Activated CD8-positive, alpha-beta T cell treated with anti-CD3 and anti-CD28 coated beads for 36 hours (primary cell): Measurements from ENCODE around the gene ZDHHC18. TPM values are rescaled to one million over a fixed set of nuclear protein-coding genes. Genes with fewer than 3 reads are reported as not detected.
"Not testable (repeated sequence)": the region's sequence is repeated elsewhere in the genome, so short reads cannot be mapped to it uniquely, and the experiment has no call there.

Experiments used
- ATAC-seq: fragments of 200-7000 bp; cut with Tn5 transposase; one replicate; pipeline ENCODE4 v1.10.0; 2021; ENCODE audit warnings: mild to moderate bottlenecking, moderate library complexity
- CTCF ChIA-PET: fragments of 350-600 bp; sonication (Branson Sonifier 250); formaldehyde crosslinking; loops from one replicate; lab custom pipeline; 2021; ENCODE audit warnings: antibody characterized with exemption; lab: Charles Lee
- POLR2A ChIA-PET: fragments of 350-600 bp; sonication (Branson Sonifier 250); formaldehyde crosslinking; loops from one replicate; lab custom pipeline; 2021; ENCODE audit warnings: antibody characterized with exemption; lab: Charles Lee
- DNase-seq: peaks from one replicate; pipeline ENCODE4 v3.0.0-alpha.2; 2020
- H3K27ac Mint-ChIP-seq: one replicate; pipeline ENCODE4 v1.8.0; 2021; ENCODE audit warnings: mild to moderate bottlenecking, mixed read lengths
- H3K27me3 Mint-ChIP-seq: one replicate; pipeline ENCODE4 v1.8.0; 2021; ENCODE audit warnings: mixed read lengths
- H3K36me3 Mint-ChIP-seq: one replicate; pipeline ENCODE4 v1.8.0; 2021; ENCODE audit warnings: low read depth, mixed read lengths
- H3K4me1 Mint-ChIP-seq: one replicate; pipeline ENCODE4 v1.8.0; 2021; ENCODE audit warnings: low read depth, mixed read lengths
- H3K4me3 Mint-ChIP-seq: one replicate; pipeline ENCODE4 v1.8.0; 2021; ENCODE audit warnings: mild to moderate bottlenecking, moderate library complexity, mixed read lengths
- H3K9me3 Mint-ChIP-seq: one replicate; pipeline ENCODE4 v1.8.0; 2021; ENCODE audit warnings: mixed read lengths
- intact Hi-C: fragments of 100-400 bp; cut with micrococcal nuclease; formaldehyde crosslinking; loops from one replicate; pipeline ENCODE4 v1.10.0; 2022
- total RNA-seq, 2 experiments: library from RNA; stranded (reverse); gene quantifications; one replicate each; pipeline ENCODE4 v1.2.3, GENCODE V29; 2021
- TF ChIP-seq, protein P1 (sequence below): fragments of 200-600 bp; IDR thresholded peaks from one replicate; pipeline ENCODE4 v1.8.0; 2022; ENCODE audit warnings: antibody characterized with exemption, mild to moderate bottlenecking

Gene ZDHHC18
- total RNA-seq, 2 experiments from 2014 or later: 55.0 to 61.3 TPM

DNA sequence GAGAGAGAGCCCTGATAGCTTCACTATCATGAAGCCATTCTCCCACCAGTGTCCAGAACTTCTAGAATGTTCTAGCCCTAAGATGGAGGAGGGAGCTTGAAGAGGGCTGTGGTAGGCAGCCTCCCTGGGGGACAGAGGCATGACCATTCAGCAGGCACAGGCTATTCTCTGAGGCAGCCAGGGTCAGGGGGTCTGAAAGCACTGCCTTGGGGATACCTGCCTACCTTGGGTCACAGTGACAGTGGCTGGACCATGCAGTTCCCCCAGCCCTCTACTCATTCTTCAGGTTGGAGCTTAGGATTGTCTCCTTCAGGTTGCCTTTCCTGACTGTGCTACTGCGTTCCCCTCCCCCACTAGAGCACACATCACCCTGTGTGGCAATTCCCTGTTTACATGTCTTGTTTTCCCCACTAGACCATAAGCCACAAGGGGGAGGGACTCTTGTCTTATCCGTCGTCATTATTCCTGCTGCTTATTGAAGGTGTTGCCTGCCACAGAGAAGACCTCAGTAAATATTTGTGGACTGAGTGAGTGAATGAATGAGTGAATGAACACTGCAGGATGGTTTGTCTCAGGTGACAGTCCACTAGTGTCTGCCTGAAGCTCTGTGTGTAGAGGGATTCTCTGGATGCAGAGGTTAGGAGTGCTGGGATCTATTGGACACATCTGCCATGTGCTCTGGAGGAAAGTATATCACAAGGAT, 5.2 kb downstream of the ZDHHC18 start:
- Mint-ChIP-seq H3K4me1 (peaks cover 68% of the 10 kb centered on the region), H3K36me3 (peaks cover 77% of the 10 kb centered on the region), H3K27ac (peak overlapping the region; percentile 98), H3K27me3 (no peaks in the 10 kb centered on the region), H3K9me3 (no peaks in the 10 kb centered on the region), H3K4me3 (no peak overlapping the region)
- TF ChIP-seq, protein P1, sequence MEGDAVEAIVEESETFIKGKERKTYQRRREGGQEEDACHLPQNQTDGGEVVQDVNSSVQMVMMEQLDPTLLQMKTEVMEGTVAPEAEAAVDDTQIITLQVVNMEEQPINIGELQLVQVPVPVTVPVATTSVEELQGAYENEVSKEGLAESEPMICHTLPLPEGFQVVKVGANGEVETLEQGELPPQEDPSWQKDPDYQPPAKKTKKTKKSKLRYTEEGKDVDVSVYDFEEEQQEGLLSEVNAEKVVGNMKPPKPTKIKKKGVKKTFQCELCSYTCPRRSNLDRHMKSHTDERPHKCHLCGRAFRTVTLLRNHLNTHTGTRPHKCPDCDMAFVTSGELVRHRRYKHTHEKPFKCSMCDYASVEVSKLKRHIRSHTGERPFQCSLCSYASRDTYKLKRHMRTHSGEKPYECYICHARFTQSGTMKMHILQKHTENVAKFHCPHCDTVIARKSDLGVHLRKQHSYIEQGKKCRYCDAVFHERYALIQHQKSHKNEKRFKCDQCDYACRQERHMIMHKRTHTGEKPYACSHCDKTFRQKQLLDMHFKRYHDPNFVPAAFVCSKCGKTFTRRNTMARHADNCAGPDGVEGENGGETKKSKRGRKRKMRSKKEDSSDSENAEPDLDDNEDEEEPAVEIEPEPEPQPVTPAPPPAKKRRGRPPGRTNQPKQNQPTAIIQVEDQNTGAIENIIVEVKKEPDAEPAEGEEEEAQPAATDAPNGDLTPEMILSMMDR: no peak
- CTCF ChIA-PET: interaction anchor here (0.9 to 4.3 kb wide), 11 partner anchors 8 to 232 kb away, joined by 3 to 36 read pairs (median 8); partner anchors contain the start of gene PIGV
- ATAC-seq (no peak), DNase-seq (no peak)
- POLR2A ChIA-PET: interaction anchor here (0.8 to 3.8 kb wide), 10 partner anchors 8 to 270 kb away, joined by 3 to 18 read pairs (median 4); partner anchors contain the start of gene PIGV
- intact Hi-C loops: no loop called here

DNA sequence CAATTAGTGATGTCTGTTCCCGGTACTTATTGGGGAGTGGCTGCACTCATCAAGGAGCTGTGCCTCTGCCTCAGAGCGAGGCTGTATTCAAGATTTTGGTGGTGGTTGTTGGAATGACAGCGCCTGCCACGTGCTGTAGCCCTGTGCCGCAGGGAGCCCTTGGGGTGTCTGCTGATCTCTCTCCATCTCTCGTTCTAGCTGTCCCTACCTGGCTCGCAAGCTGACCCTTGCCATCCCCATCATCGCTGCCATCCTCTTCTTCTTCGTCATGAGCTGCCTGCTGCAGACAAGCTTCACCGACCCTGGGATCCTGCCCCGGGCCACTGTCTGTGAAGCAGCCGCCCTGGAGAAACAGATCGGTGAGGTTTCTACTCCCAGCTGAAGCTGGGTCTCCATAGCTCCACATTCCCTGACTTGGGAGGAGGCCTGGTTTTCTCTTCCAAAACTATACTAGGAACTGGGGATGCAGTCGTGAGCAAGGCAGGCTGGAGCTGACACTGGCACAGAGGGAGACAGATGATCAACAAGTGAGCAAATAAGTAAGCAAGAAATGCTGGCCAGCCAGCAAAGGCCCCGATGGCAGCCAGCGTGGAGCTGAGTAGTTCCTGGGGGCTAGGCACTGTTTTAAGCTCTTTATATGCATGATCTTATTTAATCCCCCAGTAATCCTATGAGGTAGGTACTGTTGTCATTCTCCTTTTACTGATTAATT, 5.9 kb downstream of the ZDHHC18 start:
- peaks cover 68% of the 10 kb centered on the region for H3K4me1 Mint-ChIP-seq
- ATAC-seq: no peak
- H3K27me3 Mint-ChIP-seq: no peaks in the 10 kb centered on the region
- intact Hi-C loops: no loop called here
- H3K36me3 Mint-ChIP-seq: peaks cover 76% of the 10 kb centered on the region
- no peaks in the 10 kb centered on the region for H3K9me3 Mint-ChIP-seq
- TF ChIP-seq, protein P1: no peak
- H3K27ac Mint-ChIP-seq: peak overlapping the region; percentile 98
- CTCF ChIA-PET: interaction anchor here (0.7 to 4.3 kb wide), 13 partner anchors 9 to 233 kb away, joined by 3 to 36 read pairs (median 6); partner anchors contain the start of gene PIGV
- DNase-seq: no peak
- POLR2A ChIA-PET: interaction anchor here (0.7 to 4.2 kb wide), 11 partner anchors 9 to 271 kb away, joined by 3 to 18 read pairs (median 4); partner anchors contain the start of gene PIGV
- H3K4me3 Mint-ChIP-seq: peak overlapping the region; percentile 62

DNA sequence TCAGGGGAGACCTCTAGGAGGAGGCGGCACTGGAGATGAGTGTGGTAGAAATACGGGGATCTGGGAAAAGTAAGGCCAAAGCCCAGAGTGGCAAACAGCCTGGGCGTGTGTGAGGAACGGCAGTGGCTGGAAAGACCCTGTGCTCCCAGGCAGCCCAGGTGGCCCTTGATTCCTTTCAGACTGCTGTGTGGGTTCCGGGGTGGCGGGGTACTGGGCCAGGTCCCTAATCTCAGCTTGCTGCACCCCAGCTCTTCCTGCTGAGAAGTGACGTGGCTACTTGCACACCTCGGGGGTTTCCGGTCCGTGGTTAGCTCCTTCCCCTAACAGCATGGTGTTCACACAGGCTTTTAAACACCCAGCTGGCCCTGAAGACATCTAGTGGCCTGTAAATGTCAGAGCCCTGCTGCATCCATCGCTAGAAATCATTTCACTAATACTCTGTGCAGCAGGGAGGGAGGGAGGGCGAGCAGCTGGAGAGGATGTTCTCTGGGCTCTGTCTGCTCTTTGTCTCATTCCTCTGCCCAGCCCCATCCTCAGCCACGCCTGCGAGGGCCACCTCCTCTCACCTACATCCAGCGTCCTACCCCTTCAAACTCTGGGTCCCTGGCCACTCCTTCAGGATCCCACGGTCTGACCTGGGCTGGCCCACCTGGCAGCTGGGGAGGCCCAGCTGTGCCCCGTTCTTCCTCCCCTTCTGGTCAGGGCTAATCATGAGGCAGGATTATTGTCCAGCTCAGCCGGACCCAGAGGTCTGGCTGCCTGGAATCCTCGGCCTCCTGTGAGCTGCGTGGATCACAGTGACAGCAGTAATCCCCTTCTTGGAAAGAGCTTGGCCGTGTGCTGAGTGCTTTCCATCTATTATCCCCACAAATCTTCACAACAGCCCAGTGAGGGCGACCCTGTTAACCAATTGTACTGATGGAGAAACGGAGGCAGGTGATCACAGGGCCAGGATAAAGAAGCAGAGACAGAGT, 7.2 kb downstream of the ZDHHC18 start:
- POLR2A ChIA-PET: interaction anchor here (0.9 to 4.2 kb wide), 12 partner anchors 8 to 67 kb away, joined by 3 to 18 read pairs (median 4); partner anchors contain the start of genes GPATCH3 and PIGV
- DNase-seq: peak; percentile 95
- peak; percentile 94 for ATAC-seq
- Mint-ChIP-seq H3K9me3 (no peaks in the 10 kb centered on the region), H3K4me1 (peaks cover 67% of the 10 kb centered on the region), H3K36me3 (peaks cover 76% of the 10 kb centered on the region), H3K27ac (peak overlapping the region; percentile 98), H3K4me3 (peak overlapping the region; percentile 62), H3K27me3 (no peaks in the 10 kb centered on the region)
- CTCF ChIA-PET: interaction anchor here (1.0 to 4.3 kb wide), 16 partner anchors 8 to 252 kb away, joined by 3 to 36 read pairs (median 6); partner anchors contain the start of genes PIGV and ZDHHC18
- TF ChIP-seq, protein P1: no peak
- intact Hi-C loops: no loop called here

- CTCF ChIA-PET: interaction anchor here (1.7 to 2.1 kb wide), 2 partner anchors 27 to 28 kb away, joined by 8 to 9 read pairs; no protein-coding TSS in a partner anchor
- Mint-ChIP-seq H3K27ac (peak overlapping the region; percentile 42), H3K4me1 (peaks cover 38% of the 10 kb centered on the region), H3K36me3 (peaks cover 59% of the 10 kb centered on the region)
- H3K9me3 Mint-ChIP-seq, ATAC-seq, H3K4me3 Mint-ChIP-seq, H3K27me3 Mint-ChIP-seq, intact Hi-C loops, DNase-seq: not testable (repeated sequence)
- POLR2A ChIA-PET: interaction anchor here (0.6 to 2.5 kb wide), 4 partner anchors 28 to 400 kb away, joined by 3 to 12 read pairs (median 4); no protein-coding TSS in a partner anchor
Observed at GRCh38 chr1:26837665-26838064, 11.2 kb downstream of the ZDHHC18 start.
